ENCODE measurements around the gene S100A13. TPM values are rescaled to one million over a fixed set of nuclear protein-coding genes. Genes with fewer than 3 reads are reported as not detected.
"Not testable (repeated sequence)": the region's sequence is repeated elsewhere in the genome, so short reads cannot be mapped to it uniquely, and the experiment has no call there.

S100A13 gene
- total RNA-seq, 4 donors from 2014 or later, result 118 to 192 (median 176) TPM

GRCh38 chr1:153592748-153593147, 34.6 kb downstream of the S100A13 start:
- no peak for ATAC-seq (ENCODE audit: low FRiP score)
- DNase-seq (ENCODE audit: low spot score), result no peak

GRCh38 chr1:153588482-153588881, 38.8 kb downstream of the S100A13 start:
- TF ChIP-seq CTCF (IDR thresholded peaks at IDR 0.05), result no peak
- ATAC-seq (ENCODE audit: low FRiP score) (no peak), DNase-seq (ENCODE audit: low spot score) (no peak)

More at GRCh38 chr1:153592748-153593147, 34.6 kb downstream of the S100A13 start:
- no peak for TF ChIP-seq CTCF (IDR thresholded peaks at IDR 0.05)

- not testable (repeated sequence) for DNase-seq (ENCODE audit: low spot score); ATAC-seq (ENCODE audit: low FRiP score)
Observed at GRCh38 chr1:153588033-153588432, 39.3 kb downstream of the S100A13 start.

- ATAC-seq (ENCODE audit: low FRiP score) (no peak), DNase-seq (ENCODE audit: low spot score) (no peak)
- no peak for TF ChIP-seq CTCF (IDR thresholded peaks at IDR 0.05)
Observed at GRCh38 chr1:153587314-153587713, 40.0 kb downstream of the S100A13 start.

- ATAC-seq (ENCODE audit: low FRiP score) (no peak), DNase-seq (ENCODE audit: low spot score) (no peak)
- no peak for TF ChIP-seq CTCF (IDR thresholded peaks at IDR 0.05)
Observed at GRCh38 chr1:153586347-153586746, 41.0 kb downstream of the S100A13 start.

GRCh38 chr1:153585006-153585405, 42.3 kb downstream of the S100A13 start:
- DNase-seq (ENCODE audit: low spot score) (no peak), ATAC-seq (ENCODE audit: low FRiP score) (no peak)
- TF ChIP-seq CTCF (IDR thresholded peaks at IDR 0.05), result no peak

GRCh38 chr1:153583976-153584375, 43.3 kb downstream of the S100A13 start:
- DNase-seq (ENCODE audit: low spot score) (no peak), ATAC-seq (ENCODE audit: low FRiP score) (no peak)
- no peak for TF ChIP-seq CTCF (IDR thresholded peaks at IDR 0.05)

GRCh38 chr1:153583514-153583913, 43.8 kb downstream of the S100A13 start:
- ATAC-seq (ENCODE audit: low FRiP score); DNase-seq (ENCODE audit: low spot score): not testable (repeated sequence)

GRCh38 chr1:153582836-153583235, 44.5 kb downstream of the S100A13 start:
- not testable (repeated sequence) for DNase-seq (ENCODE audit: low spot score); ATAC-seq (ENCODE audit: low FRiP score)
